SK-N-SH (cell line): ENCODE measurements around the gene C1QBP. TPM values are rescaled to one million over a fixed set of nuclear protein-coding genes. Genes with fewer than 3 reads are reported as not detected.

Source experiments
- CTCF ChIA-PET: fragments of 300-600, 350-600 bp; formaldehyde crosslinking; extraction: SDS; loops from one replicate; lab custom pipeline; 2021; lab: Yijun Ruan, JAX
- POLR2A ChIA-PET: fragments of 350-600 bp; sonication (Branson Sonifier 250); formaldehyde crosslinking; extraction: SDS; loops from one replicate; lab custom pipeline; 2020; ENCODE audit warnings: antibody characterized with exemption, inconsistent platforms; lab: Yijun Ruan, JAX
- DNase-seq: peaks from one replicate; pipeline ENCODE4 v3.0.0; 2012
- H2AFZ ChIP-seq: fragments of 200-600 bp; sonication (generic); 2 replicates; pipeline ENCODE4 v1.8.1; 2016; ENCODE audit warnings: antibody characterized with exemption, mild to moderate bottlenecking, low read depth
- H3F3A ChIP-seq: fragments of 200-600 bp; sonication (generic); replicated peaks from 2 replicates; pipeline ENCODE3; 2016; ENCODE audit warnings: antibody characterized with exemption, mild to moderate bottlenecking; ENCODE audit not compliant: insufficient read depth
- H3K27ac ChIP-seq, 2 experiments: fragments of 200-500 bp in 1 of 2; fragments of 200-600 bp in 1 of 2; sonication (Bioruptor generic) in 1 of 2; sonication (generic), shearing (Covaris generic) in 1 of 2; 2 replicates each; pipeline versions ENCODE4 v1.5.1 to v1.6.1; 2014 to 2016; ENCODE audit warnings: low read depth in 2 of 2, inconsistent platforms in 1 of 2, low read length in 1 of 2, mild to moderate bottlenecking in 1 of 2, mixed read lengths in 1 of 2
- H3K27me3 ChIP-seq: fragments of 200-600 bp; sonication (generic), shearing (Covaris generic); 2 replicates; pipeline ENCODE4 v1.6.1; 2016; ENCODE audit warnings: mixed run types; ENCODE audit not compliant: insufficient read depth
- H3K36me3 ChIP-seq, 2 experiments: fragments of 200-500 bp in 1 of 2; fragments of 200-600 bp in 1 of 2; sonication (Bioruptor generic) in 1 of 2; sonication (generic) in 1 of 2; replicated peaks in 1 of 2; 2 replicates each; pipeline versions ENCODE3 to v1.5.1; 2014 to 2016; ENCODE audit warnings: low read length in 1 of 2, mild to moderate bottlenecking in 1 of 2; ENCODE audit not compliant: insufficient read depth in 2 of 2, control insufficient read depth in 1 of 2
- H3K4me1 ChIP-seq, 2 experiments: fragments of 200-500 bp in 1 of 2; fragments of 200-600 bp in 1 of 2; sonication (Bioruptor generic) in 1 of 2; sonication (generic), shearing (Covaris generic) in 1 of 2; 2 replicates each; pipeline versions ENCODE4 v1.5.1 to v1.6.1; 2014 to 2016; ENCODE audit warnings: low read depth in 1 of 2, low read length in 1 of 2, mixed run types in 1 of 2; ENCODE audit not compliant: insufficient read depth in 2 of 2, control insufficient read depth in 1 of 2
- H3K4me2 ChIP-seq: fragments of 200-600 bp; sonication (generic), shearing (Covaris generic); 2 replicates; pipeline ENCODE4 v1.6.1; 2017; ENCODE audit warnings: mixed run types
- H3K4me3 ChIP-seq, 2 experiments: fragments of 200-500 bp in 1 of 2; fragments of 200-600 bp in 1 of 2; sonication (Bioruptor generic) in 1 of 2; sonication (generic), shearing (Covaris generic) in 1 of 2; 2 replicates each; pipeline versions ENCODE4 v1.5.1 to v1.8.1; 2014 to 2016; ENCODE audit warnings: low read depth in 2 of 2, inconsistent platforms in 1 of 2, low read length in 1 of 2, mild to moderate bottlenecking in 1 of 2, mixed read lengths in 1 of 2, moderate library complexity in 1 of 2
- H3K79me2 ChIP-seq: fragments of 200-600 bp; sonication (generic); 2 replicates; pipeline ENCODE4 v1.8.1; 2017; ENCODE audit warnings: mild to moderate bottlenecking; ENCODE audit not compliant: insufficient read depth
- H3K9ac ChIP-seq: fragments of 200-600 bp; sonication (generic); 2 replicates; pipeline ENCODE4 v1.6.1; 2017; ENCODE audit warnings: mixed run types
- H3K9me2 ChIP-seq: fragments of 200-600 bp; sonication (generic); 2 replicates; pipeline ENCODE4 v1.6.1; 2017; ENCODE audit warnings: mixed run types
- H3K9me3 ChIP-seq: fragments of 200-600 bp; sonication (generic); 2 replicates; pipeline ENCODE4 v1.6.1; 2017; ENCODE audit warnings: mixed run types, mild to moderate bottlenecking, moderate library complexity
- H4K20me1 ChIP-seq: fragments of 200-600 bp; sonication (generic); 2 replicates; pipeline ENCODE4 v1.6.1; 2017; ENCODE audit warnings: mild to moderate bottlenecking, mixed run types; ENCODE audit not compliant: insufficient read depth
- ELF1 ChIP-seq: IDR thresholded peaks from 2 replicates; pipeline ENCODE4 v1.4.0; 2012
- FOSL2 ChIP-seq: IDR thresholded peaks from 2 replicates; pipeline ENCODE4 v1.4.0; 2012; ENCODE audit warnings: low read depth, mild to moderate bottlenecking, moderate library complexity, borderline replicate concordance
- MXI1 ChIP-seq: IDR thresholded peaks from 2 replicates; pipeline ENCODE4 v1.6.1; 2012; ENCODE audit warnings: mild to moderate bottlenecking, low read depth, low read length, improper control_type of control experiment
- NFIC ChIP-seq: IDR thresholded peaks from 2 replicates; pipeline ENCODE4 v1.4.0; 2012; ENCODE audit warnings: borderline replicate concordance
- RAD21 ChIP-seq: IDR thresholded peaks from 2 replicates; pipeline ENCODE4 v1.6.1; 2012; ENCODE audit warnings: mild to moderate bottlenecking, low read length
- RCOR1 ChIP-seq: fragments of 150-350 bp; IDR thresholded peaks from 2 replicates; pipeline ENCODE4 v1.6.1; 2017; ENCODE audit warnings: antibody characterized with exemption, low read length
- RFX5 ChIP-seq: IDR thresholded peaks from 2 replicates; pipeline ENCODE4 v1.6.1; 2012; ENCODE audit warnings: mild to moderate bottlenecking, improper control_type of control experiment, low read length
- RXRA ChIP-seq: IDR thresholded peaks from 2 replicates; pipeline ENCODE4 v1.4.0; 2012; ENCODE audit warnings: low read depth, mild to moderate bottlenecking, borderline replicate concordance
- TAF1 ChIP-seq: IDR thresholded peaks from 2 replicates; pipeline ENCODE4 v1.6.1; 2012; ENCODE audit warnings: low read depth, mild to moderate bottlenecking, low read length, moderate library complexity, borderline replicate concordance
- WGBS: methylation state at CpG from one replicate; pipeline ENCODE4 v1.1.6; 2017; ENCODE audit warnings: low lambda C conversion rate; 5-methylcytosine and 5-hydroxymethylcytosine counted together
- polyA plus RNA-seq, 3 experiments: library from polyadenylated mRNA; depleted of rRNA; stranded (reverse); fragments of >200 nt; gene quantifications; 2 replicates each; pipeline ENCODE4 v1.2.3, GENCODE V29; 2012
- TF ChIP-seq, protein P1 (sequence below): fragments of 200-600 bp; sonication (generic); IDR thresholded peaks from 2 replicates; pipeline ENCODE4 v1.6.1; 2017; ENCODE audit warnings: antibody characterized with exemption, mild to moderate bottlenecking, moderate library complexity
- TF ChIP-seq, protein P2 (sequence below): IDR thresholded peaks from 2 replicates; pipeline ENCODE4; 2012
- TF ChIP-seq, protein P3 (sequence below): fragments of 150-350 bp; IDR thresholded peaks from 2 replicates; pipeline ENCODE4 v1.6.1; 2016; ENCODE audit warnings: mild to moderate bottlenecking, low read depth, low read length

Gene C1QBP
- polyA plus RNA-seq, 1 of the 3 experiments (the other 2 are of a cell fraction): 269 TPM

DNA sequence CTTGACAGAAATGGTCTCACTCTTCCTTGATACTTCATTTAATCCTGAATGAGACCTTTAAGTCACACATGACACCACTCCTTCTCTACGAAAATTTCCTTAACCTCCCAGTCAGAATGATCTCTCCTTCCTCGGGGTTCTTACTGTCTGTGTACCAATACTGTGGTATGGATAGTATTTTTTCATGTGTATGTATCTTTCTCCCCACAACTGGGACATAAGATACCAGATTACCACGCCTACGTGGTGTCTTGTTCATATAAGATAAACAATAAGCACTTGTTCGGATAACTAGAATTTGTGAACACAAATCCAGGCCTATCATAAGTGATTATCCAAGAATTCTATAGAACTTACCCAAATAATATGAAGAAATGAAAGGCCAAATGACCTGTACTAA, 30.8 kb downstream of the C1QBP start (continued):
- TF ChIP-seq, protein P1, sequence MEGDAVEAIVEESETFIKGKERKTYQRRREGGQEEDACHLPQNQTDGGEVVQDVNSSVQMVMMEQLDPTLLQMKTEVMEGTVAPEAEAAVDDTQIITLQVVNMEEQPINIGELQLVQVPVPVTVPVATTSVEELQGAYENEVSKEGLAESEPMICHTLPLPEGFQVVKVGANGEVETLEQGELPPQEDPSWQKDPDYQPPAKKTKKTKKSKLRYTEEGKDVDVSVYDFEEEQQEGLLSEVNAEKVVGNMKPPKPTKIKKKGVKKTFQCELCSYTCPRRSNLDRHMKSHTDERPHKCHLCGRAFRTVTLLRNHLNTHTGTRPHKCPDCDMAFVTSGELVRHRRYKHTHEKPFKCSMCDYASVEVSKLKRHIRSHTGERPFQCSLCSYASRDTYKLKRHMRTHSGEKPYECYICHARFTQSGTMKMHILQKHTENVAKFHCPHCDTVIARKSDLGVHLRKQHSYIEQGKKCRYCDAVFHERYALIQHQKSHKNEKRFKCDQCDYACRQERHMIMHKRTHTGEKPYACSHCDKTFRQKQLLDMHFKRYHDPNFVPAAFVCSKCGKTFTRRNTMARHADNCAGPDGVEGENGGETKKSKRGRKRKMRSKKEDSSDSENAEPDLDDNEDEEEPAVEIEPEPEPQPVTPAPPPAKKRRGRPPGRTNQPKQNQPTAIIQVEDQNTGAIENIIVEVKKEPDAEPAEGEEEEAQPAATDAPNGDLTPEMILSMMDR: no peak
- TF ChIP-seq TAF1: no peak
- no peak for TF ChIP-seq FOSL2

DNA sequence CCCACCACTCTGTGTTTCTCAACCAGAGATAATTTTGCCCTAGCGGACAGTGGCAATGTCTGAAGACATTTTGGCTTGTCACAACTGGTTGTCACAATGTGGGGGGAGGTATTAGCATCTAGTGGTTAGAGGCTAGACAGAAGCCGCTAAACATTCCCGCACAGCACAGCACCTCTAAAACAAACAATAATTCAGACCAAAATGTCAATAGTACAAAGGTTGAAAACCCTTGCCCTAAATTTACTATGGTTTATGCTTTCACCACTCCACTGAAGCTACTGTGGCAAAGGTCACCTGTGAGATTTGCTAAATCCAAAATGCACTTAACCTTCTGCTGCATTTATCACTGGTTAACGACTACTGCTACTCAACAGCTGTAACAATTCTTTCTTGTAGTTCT, 33.6 kb downstream of the C1QBP start:
- Histone ChIP-seq H3K27ac (no peak overlapping the region), H2AFZ (no peak overlapping the region), H3K9me3 (no peaks in the 10 kb centered on the region), H3K4me3 (no peak overlapping the region), H3K4me1 (no peaks in the 10 kb centered on the region), H3K9ac (no peak overlapping the region), H3K9me2 (no peaks in the 10 kb centered on the region), H3K4me2 (no peak overlapping the region), H3K27me3 (no peaks in the 10 kb centered on the region), H3F3A (peaks cover 3% of the 10 kb centered on the region), H3K79me2 (peaks cover 16% of the 10 kb centered on the region; the same call in 1 of the 2 replicates), H3K36me3 (peaks cover 68 to 79% of the 10 kb centered on the region in 2 experiments), H4K20me1 (no peaks in the 10 kb centered on the region; the same call in 1 of the 2 replicates)
- WGBS: 93% methylated on average over 4 of the region's 4 CpGs
- no peak for DNase-seq
- TF ChIP-seq, protein P2, sequence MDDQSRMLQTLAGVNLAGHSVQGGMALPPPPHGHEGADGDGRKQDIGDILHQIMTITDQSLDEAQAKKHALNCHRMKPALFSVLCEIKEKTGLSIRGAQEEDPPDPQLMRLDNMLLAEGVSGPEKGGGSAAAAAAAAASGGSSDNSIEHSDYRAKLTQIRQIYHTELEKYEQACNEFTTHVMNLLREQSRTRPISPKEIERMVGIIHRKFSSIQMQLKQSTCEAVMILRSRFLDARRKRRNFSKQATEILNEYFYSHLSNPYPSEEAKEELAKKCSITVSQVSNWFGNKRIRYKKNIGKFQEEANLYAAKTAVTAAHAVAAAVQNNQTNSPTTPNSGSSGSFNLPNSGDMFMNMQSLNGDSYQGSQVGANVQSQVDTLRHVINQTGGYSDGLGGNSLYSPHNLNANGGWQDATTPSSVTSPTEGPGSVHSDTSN: no peak
- TF ChIP-seq MXI1 (no peak), RCOR1 (no peak), ELF1 (no peak)
- POLR2A ChIA-PET: no interaction called here
- CTCF ChIA-PET: no interaction called here

DNA sequence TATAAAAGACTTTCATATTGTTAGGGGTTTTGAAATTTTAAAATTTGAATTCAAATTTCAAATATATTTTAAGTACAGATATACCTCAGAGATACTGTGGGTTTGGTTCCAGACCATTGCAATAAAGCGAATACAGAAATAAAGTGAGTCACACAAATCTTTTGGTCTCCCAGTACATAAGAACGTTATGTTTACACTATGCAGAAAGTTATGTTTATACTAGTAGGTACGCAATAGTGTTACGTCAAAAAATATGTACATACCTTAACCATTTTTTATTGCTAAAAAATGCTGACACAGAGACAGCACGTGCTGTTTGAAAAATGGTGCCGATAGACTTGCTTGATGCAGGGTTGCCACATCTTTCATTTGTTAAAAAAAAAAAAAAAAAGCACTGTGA, 39.2 kb downstream of the C1QBP start:
- DNase-seq: no peak
- Histone ChIP-seq H3K27me3 (no peaks in the 10 kb centered on the region), H3K9me2 (no peaks in the 10 kb centered on the region), H3K36me3 (peaks cover 44 to 80% of the 10 kb centered on the region in 2 experiments), H3F3A (no peaks in the 10 kb centered on the region), H3K4me3 (no peak overlapping the region), H3K4me2 (no peak overlapping the region), H3K27ac (no peak overlapping the region), H3K9ac (no peak overlapping the region), H2AFZ (no peak overlapping the region), H3K9me3 (no peaks in the 10 kb centered on the region), H4K20me1 (no peaks in the 10 kb centered on the region), H3K79me2 (peaks cover 12% of the 10 kb centered on the region; the same call in 1 of the 2 replicates), H3K4me1 (no peaks in the 10 kb centered on the region)
- WGBS: 92% methylated on average over 6 of the region's 6 CpGs
- POLR2A ChIA-PET: no interaction called here
- TF ChIP-seq ELF1 (no peak), FOSL2 (no peak), RFX5 (no peak), RXRA (no peak), RAD21 (no peak), NFIC (no peak)
- TF ChIP-seq, protein P3, sequence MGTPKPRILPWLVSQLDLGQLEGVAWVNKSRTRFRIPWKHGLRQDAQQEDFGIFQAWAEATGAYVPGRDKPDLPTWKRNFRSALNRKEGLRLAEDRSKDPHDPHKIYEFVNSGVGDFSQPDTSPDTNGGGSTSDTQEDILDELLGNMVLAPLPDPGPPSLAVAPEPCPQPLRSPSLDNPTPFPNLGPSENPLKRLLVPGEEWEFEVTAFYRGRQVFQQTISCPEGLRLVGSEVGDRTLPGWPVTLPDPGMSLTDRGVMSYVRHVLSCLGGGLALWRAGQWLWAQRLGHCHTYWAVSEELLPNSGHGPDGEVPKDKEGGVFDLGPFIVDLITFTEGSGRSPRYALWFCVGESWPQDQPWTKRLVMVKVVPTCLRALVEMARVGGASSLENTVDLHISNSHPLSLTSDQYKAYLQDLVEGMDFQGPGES: no peak
- CTCF ChIA-PET: no interaction called here
